ENCODE data around the gene TMIGD1. TPM values are rescaled to one million over a fixed set of nuclear protein-coding genes. Genes with fewer than 3 reads are reported as not detected.
"Not testable (repeated sequence)": the region's sequence is repeated elsewhere in the genome, so short reads cannot be mapped to it uniquely, and the experiment has no call there.

The TMIGD1 gene
- total RNA-seq, 2 experiments from 2014 or later: not detected

- H3K36me3 Mint-ChIP-seq (ENCODE audit: low read depth): no peaks in the 10 kb centered on the region
- no peaks in the 10 kb centered on the region for H3K36me3 ChIP-seq (ENCODE audit: insufficient read depth, low read length)
- peaks cover 4% of the 10 kb centered on the region for H3K4me1 Mint-ChIP-seq (ENCODE audit: low read depth)
- peaks cover 4% of the 10 kb centered on the region for H3K4me1 ChIP-seq (ENCODE audit: insufficient read depth, low read length)
- no peak for ATAC-seq (ENCODE audit: poor library complexity)
- TF ChIP-seq CTCF (IDR thresholded peaks at IDR 0.05): no peak
- no peak for DNase-seq
- no peaks in the 10 kb centered on the region for H3K9me3 ChIP-seq (ENCODE audit: control insufficient read depth in 1 of 2, insufficient read depth in 1 of 2, low read length in 2 of 2)
- H3K27ac Mint-ChIP-seq: no peak overlapping the region
- H3K4me3 ChIP-seq (ENCODE audit: low read length): no peak overlapping the region
- H3K27me3 Mint-ChIP-seq: no peaks in the 10 kb centered on the region
- ChIA-PET POLR2A (no interaction called here), CTCF (interaction anchor here (1.7 kb wide), 1 partner anchor 8 kb away, joined by 5 read pairs; no protein-coding TSS in a partner anchor)
- H3K9me3 Mint-ChIP-seq: no peaks in the 10 kb centered on the region
- no peaks in the 10 kb centered on the region for H3K27me3 ChIP-seq (ENCODE audit: control insufficient read depth in 1 of 2, insufficient read depth in 2 of 2, low read length in 2 of 2)
- H3K4me3 Mint-ChIP-seq: no peak overlapping the region
- no peak overlapping the region for H3K27ac ChIP-seq (ENCODE audit: low read depth in 1 of 2, low read length in 2 of 2)
- intact Hi-C loops (cut with DNase I, micrococcal nuclease): no loop called here
These were observed 11.2 kb upstream of the TMIGD1 start for GRCh38 chr17:30345089-30345433.

- Mint-ChIP-seq H3K4me3 (no peak overlapping the region), H3K27ac (no peak overlapping the region), H3K4me1 (ENCODE audit: low read depth) (peaks cover 7% of the 10 kb centered on the region), H3K9me3 (no peaks in the 10 kb centered on the region), H3K27me3 (no peaks in the 10 kb centered on the region), H3K36me3 (ENCODE audit: low read depth) (no peaks in the 10 kb centered on the region)
- no peak for TF ChIP-seq CTCF (IDR thresholded peaks at IDR 0.05)
- intact Hi-C loops (cut with DNase I, micrococcal nuclease): loop anchor here (5.0 kb wide), 2 partner anchors 33 to 83 kb away; partner anchors contain the start of gene CPD (in 1 of the 2)
- Histone ChIP-seq H3K4me3 (ENCODE audit: low read length) (no peak overlapping the region), H3K27me3 (ENCODE audit: control insufficient read depth in 1 of 2, insufficient read depth in 2 of 2, low read length in 2 of 2) (no peaks in the 10 kb centered on the region), H3K27ac (ENCODE audit: low read depth in 1 of 2, low read length in 2 of 2) (no peak overlapping the region), H3K9me3 (ENCODE audit: control insufficient read depth in 1 of 2, insufficient read depth in 1 of 2, low read length in 2 of 2) (no peaks in the 10 kb centered on the region), H3K4me1 (ENCODE audit: insufficient read depth, low read length) (peaks cover 7% of the 10 kb centered on the region), H3K36me3 (ENCODE audit: insufficient read depth, low read length) (no peaks in the 10 kb centered on the region)
- CTCF ChIA-PET: interaction anchor here (1.7 kb wide), 1 partner anchor 8 kb away, joined by 5 read pairs; no protein-coding TSS in a partner anchor
- POLR2A ChIA-PET: interaction anchor here (1.2 kb wide), 1 partner anchor 21 kb away, joined by 3 read pairs; no protein-coding TSS in a partner anchor
- ATAC-seq (ENCODE audit: poor library complexity) (no peak), DNase-seq (no peak)
These were observed 10.6 kb upstream of the TMIGD1 start for GRCh38 chr17:30344283-30345088.

GRCh38 chr17:30343796-30344195, 9.9 kb upstream of the TMIGD1 start:
- Mint-ChIP-seq H3K4me3 (no peak overlapping the region), H3K4me1 (ENCODE audit: low read depth) (peaks cover 7% of the 10 kb centered on the region), H3K9me3 (no peaks in the 10 kb centered on the region), H3K27me3 (no peaks in the 10 kb centered on the region), H3K36me3 (ENCODE audit: low read depth) (no peaks in the 10 kb centered on the region), H3K27ac (no peak overlapping the region)
- CTCF ChIA-PET: no interaction called here
- H3K9me3 ChIP-seq (ENCODE audit: control insufficient read depth in 1 of 2, insufficient read depth in 1 of 2, low read length in 2 of 2): no peaks in the 10 kb centered on the region
- ATAC-seq (ENCODE audit: poor library complexity): no peak
- no peak overlapping the region for H3K27ac ChIP-seq (ENCODE audit: low read depth in 1 of 2, low read length in 2 of 2)
- intact Hi-C loops (cut with DNase I, micrococcal nuclease): loop anchor here (5.0 kb wide), 2 partner anchors 34 to 84 kb away; partner anchors contain the start of gene CPD (in 1 of the 2)
- H3K27me3 ChIP-seq (ENCODE audit: control insufficient read depth in 1 of 2, insufficient read depth in 2 of 2, low read length in 2 of 2): no peaks in the 10 kb centered on the region
- TF ChIP-seq CTCF (IDR thresholded peaks at IDR 0.05): no peak
- POLR2A ChIA-PET: interaction anchor here (1.2 kb wide), 1 partner anchor 20 kb away, joined by 3 read pairs; no protein-coding TSS in a partner anchor
- no peak for DNase-seq
- H3K4me3 ChIP-seq (ENCODE audit: low read length): no peak overlapping the region
- no peaks in the 10 kb centered on the region for H3K36me3 ChIP-seq (ENCODE audit: insufficient read depth, low read length)
- peaks cover 7% of the 10 kb centered on the region for H3K4me1 ChIP-seq (ENCODE audit: insufficient read depth, low read length)

GRCh38 chr17:30343244-30343643, 9.4 kb upstream of the TMIGD1 start:
- ATAC-seq (ENCODE audit: poor library complexity); H3K27ac Mint-ChIP-seq; H3K4me3 Mint-ChIP-seq; H3K4me1 ChIP-seq (ENCODE audit: insufficient read depth, low read length); H3K36me3 Mint-ChIP-seq (ENCODE audit: low read depth); H3K27me3 ChIP-seq (ENCODE audit: control insufficient read depth in 1 of 2, insufficient read depth in 2 of 2, low read length in 2 of 2); CTCF ChIA-PET; H3K9me3 Mint-ChIP-seq; H3K9me3 ChIP-seq (ENCODE audit: control insufficient read depth in 1 of 2, insufficient read depth in 1 of 2, low read length in 2 of 2); H3K4me1 Mint-ChIP-seq (ENCODE audit: low read depth); H3K36me3 ChIP-seq (ENCODE audit: insufficient read depth, low read length); DNase-seq; H3K27me3 Mint-ChIP-seq; H3K27ac ChIP-seq (ENCODE audit: low read depth in 1 of 2, low read length in 2 of 2); H3K4me3 ChIP-seq (ENCODE audit: low read length): not testable (repeated sequence)
- intact Hi-C loops (cut with DNase I, micrococcal nuclease): loop anchor here (5.0 kb wide), 2 partner anchors 34 to 84 kb away; partner anchors contain the start of gene CPD (in 1 of the 2)
- POLR2A ChIA-PET: interaction anchor here (1.2 kb wide), 1 partner anchor 20 kb away, joined by 3 read pairs; no protein-coding TSS in a partner anchor
